HL-60 (cell line): ENCODE results near the gene LRMDA.

Source experiments
- DNase-seq, 2 experiments: peaks; one replicate each; pipeline ENCODE4 v3.0.0-alpha.2; 2010 to 2020; ENCODE audit warnings: low read depth in 1 of 2, low spot score in 1 of 2
- H3K27ac ChIP-seq: fragments of 250-450 bp; sonication (Bioruptor Pico); replicated peaks from 2 replicates; pipeline ENCODE4 v1.5.1; 2020; ENCODE audit warnings: mild to moderate bottlenecking, moderate library complexity
- H3K27me3 ChIP-seq: fragments of 250-450 bp; sonication (Bioruptor Pico); 2 replicates; pipeline ENCODE4 v1.5.1; 2021; ENCODE audit warnings: mild to moderate bottlenecking, moderate library complexity; ENCODE audit not compliant: insufficient read depth, poor library complexity, severe bottlenecking
- H3K4me3 ChIP-seq: replicated peaks from 2 replicates; pipeline ENCODE4 v1.5.1; 2011; ENCODE audit warnings: mild to moderate bottlenecking, control low read depth, low read length; ENCODE audit not compliant: insufficient read depth
- CTCF ChIP-seq: IDR thresholded peaks from one replicate; pipeline ENCODE4 v1.5.1; 2011; ENCODE audit warnings: low read length, control low read depth, inconsistent platforms; ENCODE audit not compliant: insufficient read depth
- GABPA ChIP-seq: IDR thresholded peaks from 2 replicates; pipeline ENCODE4 v1.6.1; 2012; ENCODE audit warnings: low read depth
- POLR2AphosphoS5 ChIP-seq: IDR thresholded peaks from 2 replicates; pipeline ENCODE4 v1.6.1; 2012; ENCODE audit warnings: low read depth
- REST ChIP-seq: IDR thresholded peaks from 2 replicates; pipeline ENCODE4 v1.6.1; 2012; ENCODE audit warnings: low read depth; ENCODE audit not compliant: insufficient replicate concordance
- SPI1 ChIP-seq: IDR thresholded peaks from 2 replicates; pipeline ENCODE4 v1.6.1; 2012; ENCODE audit warnings: low read depth, mild to moderate bottlenecking, borderline replicate concordance

LRMDA gene

GRCh38 chr10:75877877-75878276 is 446.5 kb downstream of the LRMDA start:
- TF ChIP-seq POLR2AphosphoS5 (no peak), GABPA (no peak), REST (no peak), SPI1 (no peak), CTCF (no peak)
- Histone ChIP-seq H3K27me3 (no peaks in the 10 kb centered on the region), H3K4me3 (no peak overlapping the region), H3K27ac (no peak overlapping the region)
- no peak for DNase-seq

GRCh38 chr10:75878586-75878985 is 447.2 kb downstream of the LRMDA start:
- no peak for DNase-seq
- no peak overlapping the region for H3K4me3 ChIP-seq
- TF ChIP-seq REST (no peak), SPI1 (no peak), CTCF (no peak), POLR2AphosphoS5 (no peak), GABPA (no peak)
- H3K27ac ChIP-seq, result no peak overlapping the region
- no peaks in the 10 kb centered on the region for H3K27me3 ChIP-seq

GRCh38 chr10:75880031-75880775 is 448.8 kb downstream of the LRMDA start:
- TF ChIP-seq CTCF (no peak), REST (no peak), GABPA (no peak), SPI1 (no peak), POLR2AphosphoS5 (no peak)
- H3K27ac ChIP-seq, result no peak overlapping the region
- H3K4me3 ChIP-seq, result no peak overlapping the region
- no peaks in the 10 kb centered on the region for H3K27me3 ChIP-seq
- no peak for DNase-seq
